Measurements from ENCODE around the gene TSSC4.

GRCh38 chr11:2441171-2441570 lies 40.6 kb downstream of the TSSC4 start:
- TF ChIP-seq POLR2A (IDR thresholded peaks at IDR 0.05) (no peak), POLR2AphosphoS5 (IDR thresholded peaks at IDR 0.05; ENCODE audit: insufficient read depth in 1 of 2, low read depth in 1 of 2) (no peak)
- TF ChIP-seq, protein P1, sequence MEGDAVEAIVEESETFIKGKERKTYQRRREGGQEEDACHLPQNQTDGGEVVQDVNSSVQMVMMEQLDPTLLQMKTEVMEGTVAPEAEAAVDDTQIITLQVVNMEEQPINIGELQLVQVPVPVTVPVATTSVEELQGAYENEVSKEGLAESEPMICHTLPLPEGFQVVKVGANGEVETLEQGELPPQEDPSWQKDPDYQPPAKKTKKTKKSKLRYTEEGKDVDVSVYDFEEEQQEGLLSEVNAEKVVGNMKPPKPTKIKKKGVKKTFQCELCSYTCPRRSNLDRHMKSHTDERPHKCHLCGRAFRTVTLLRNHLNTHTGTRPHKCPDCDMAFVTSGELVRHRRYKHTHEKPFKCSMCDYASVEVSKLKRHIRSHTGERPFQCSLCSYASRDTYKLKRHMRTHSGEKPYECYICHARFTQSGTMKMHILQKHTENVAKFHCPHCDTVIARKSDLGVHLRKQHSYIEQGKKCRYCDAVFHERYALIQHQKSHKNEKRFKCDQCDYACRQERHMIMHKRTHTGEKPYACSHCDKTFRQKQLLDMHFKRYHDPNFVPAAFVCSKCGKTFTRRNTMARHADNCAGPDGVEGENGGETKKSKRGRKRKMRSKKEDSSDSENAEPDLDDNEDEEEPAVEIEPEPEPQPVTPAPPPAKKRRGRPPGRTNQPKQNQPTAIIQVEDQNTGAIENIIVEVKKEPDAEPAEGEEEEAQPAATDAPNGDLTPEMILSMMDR (IDR thresholded peaks at IDR 0.05): no peak
